HepG2 (cell line): ENCODE results near the gene CNP. TPM values are rescaled to one million over a fixed set of nuclear protein-coding genes. Genes with fewer than 3 reads are reported as not detected.

Experiments used
- AGO2 ChIP-seq: fragments of 200-400 bp; formaldehyde crosslinking; optimal IDR thresholded peaks from 2 replicates; pipeline ENCODE3; 2017; ENCODE audit warnings: mild to moderate bottlenecking, low read depth, low read length, moderate library complexity
- ARHGAP35 ChIP-seq: sonication (generic); formaldehyde crosslinking; IDR thresholded peaks from 2 replicates; pipeline ENCODE4 v1.9.0; 2022; ENCODE audit warnings: mild to moderate bottlenecking, inconsistent platforms, moderate library complexity, missing genetic modification reagents, borderline replicate concordance
- ATAD3A ChIP-seq: sonication (generic); formaldehyde crosslinking; IDR thresholded peaks from 2 replicates; pipeline ENCODE4 v1.4.0; 2020; ENCODE audit warnings: missing genetic modification reagents
- CBX5 ChIP-seq: sonication (generic); formaldehyde crosslinking; IDR thresholded peaks from 2 replicates; pipeline ENCODE4 v1.4.0; 2020; ENCODE audit warnings: missing genetic modification reagents, borderline replicate concordance
- ESRRA ChIP-seq: sonication (generic); formaldehyde crosslinking; IDR thresholded peaks from 2 replicates; pipeline ENCODE4 v1.5.1; 2020; ENCODE audit warnings: mild to moderate bottlenecking, low read depth, missing genetic modification reagents
- FOXC1 ChIP-seq: sonication (generic); formaldehyde crosslinking; IDR thresholded peaks from 2 replicates; pipeline ENCODE4 v1.8.0; 2022; ENCODE audit warnings: mild to moderate bottlenecking, missing genetic modification reagents, borderline replicate concordance
- KDM5B ChIP-seq: sonication (generic); formaldehyde crosslinking; IDR thresholded peaks from 2 replicates; pipeline ENCODE4 v1.4.0; 2020; ENCODE audit warnings: missing genetic modification reagents, mild to moderate bottlenecking, borderline replicate concordance
- SNAPC4 ChIP-seq: sonication (generic); formaldehyde crosslinking; IDR thresholded peaks from 2 replicates; pipeline ENCODE4 v1.4.0; 2020; ENCODE audit warnings: mild to moderate bottlenecking, missing genetic modification reagents
- TEAD3 ChIP-seq: optimal IDR thresholded peaks from 2 replicates; pipeline ENCODE3; 2016; ENCODE audit warnings: borderline replicate concordance
- YEATS2 ChIP-seq: sonication (generic); formaldehyde crosslinking; IDR thresholded peaks from 2 replicates; pipeline ENCODE4 v1.4.0; 2020; ENCODE audit warnings: missing genetic modification reagents, borderline replicate concordance
- ZBTB7B ChIP-seq: sonication (generic); formaldehyde crosslinking; IDR thresholded peaks from 2 replicates; pipeline ENCODE4 v1.4.0; 2020; ENCODE audit warnings: missing genetic modification reagents
- ZFP90 ChIP-seq: sonication (generic); formaldehyde crosslinking; IDR thresholded peaks from 2 replicates; pipeline ENCODE4 v1.8.0; 2022; ENCODE audit warnings: missing genetic modification reagents, mild to moderate bottlenecking, inconsistent platforms, borderline replicate concordance
- ZFY ChIP-seq: sonication (generic); formaldehyde crosslinking; IDR thresholded peaks from 2 replicates; pipeline ENCODE4 v1.4.0; 2020; ENCODE audit warnings: missing genetic modification reagents
- ZNF143 ChIP-seq: sonication (generic); formaldehyde crosslinking; IDR thresholded peaks from 2 replicates; pipeline ENCODE4 v1.4.0; 2020; ENCODE audit warnings: missing genetic modification reagents
- ZNF563 ChIP-seq: sonication (generic); formaldehyde crosslinking; IDR thresholded peaks from 2 replicates; pipeline ENCODE4 v1.8.0; 2022; ENCODE audit warnings: mild to moderate bottlenecking, moderate library complexity, missing genetic modification reagents
- ZNF879 ChIP-seq: sonication (generic); formaldehyde crosslinking; IDR thresholded peaks from 2 replicates; pipeline ENCODE4 v1.8.1; 2023; ENCODE audit warnings: missing genetic modification reagents
- polyA plus RNA-seq, 8 experiments: library from polyadenylated mRNA; depleted of rRNA in 3 of 8; stranded (reverse) in 7 of 8; unstranded in 1 of 8; fragments of >200 nt; fragmentation: Illumina TruSeq in 4 of 8; extraction: Trizol in 4 of 8; gene quantifications; 2 replicates each; pipeline versions ENCODE4 v1.2.1 to v1.2.3, GENCODE V29; 2011 to 2016; ENCODE audit warnings: low read depth in 4 of 8, missing spikeins in 1 of 8, mixed read lengths in 1 of 8; ENCODE audit not compliant: insufficient read depth in 1 of 8
- total RNA-seq, 5 experiments: library from RNA; depleted of rRNA; stranded (reverse); fragments of >200 nt; fragmentation: Illumina TruSeq; extraction: Trizol; gene quantifications; 2 replicates each; pipeline ENCODE4 v1.2.3, GENCODE V29; 2016; ENCODE audit warnings: low read depth in 1 of 5
- TF ChIP-seq, protein P1 (sequence below): sonication (generic); formaldehyde crosslinking; IDR thresholded peaks from 2 replicates; pipeline ENCODE4 v1.9.0; 2022; ENCODE audit warnings: low read depth, missing genetic modification reagents
- TF ChIP-seq, protein P2 (sequence below): sonication (generic); formaldehyde crosslinking; IDR thresholded peaks from 2 replicates; pipeline ENCODE4 v1.4.0; 2020; ENCODE audit warnings: missing genetic modification reagents, borderline replicate concordance
- TF ChIP-seq, protein P3 (sequence below): sonication (generic); formaldehyde crosslinking; IDR thresholded peaks from 2 replicates; pipeline ENCODE4 v1.4.0; 2020; ENCODE audit warnings: missing genetic modification reagents

The CNP gene
- total and polyA plus RNA-seq, 2 of the 13 experiments (the other 11 are each of a cell fraction or from before 2014, with no cell fraction given): 97.2 to 161 TPM

GRCh38 chr17:42025191-42025579 lies 58.6 kb downstream of the CNP start (continued):
- TF ChIP-seq, protein P1, sequence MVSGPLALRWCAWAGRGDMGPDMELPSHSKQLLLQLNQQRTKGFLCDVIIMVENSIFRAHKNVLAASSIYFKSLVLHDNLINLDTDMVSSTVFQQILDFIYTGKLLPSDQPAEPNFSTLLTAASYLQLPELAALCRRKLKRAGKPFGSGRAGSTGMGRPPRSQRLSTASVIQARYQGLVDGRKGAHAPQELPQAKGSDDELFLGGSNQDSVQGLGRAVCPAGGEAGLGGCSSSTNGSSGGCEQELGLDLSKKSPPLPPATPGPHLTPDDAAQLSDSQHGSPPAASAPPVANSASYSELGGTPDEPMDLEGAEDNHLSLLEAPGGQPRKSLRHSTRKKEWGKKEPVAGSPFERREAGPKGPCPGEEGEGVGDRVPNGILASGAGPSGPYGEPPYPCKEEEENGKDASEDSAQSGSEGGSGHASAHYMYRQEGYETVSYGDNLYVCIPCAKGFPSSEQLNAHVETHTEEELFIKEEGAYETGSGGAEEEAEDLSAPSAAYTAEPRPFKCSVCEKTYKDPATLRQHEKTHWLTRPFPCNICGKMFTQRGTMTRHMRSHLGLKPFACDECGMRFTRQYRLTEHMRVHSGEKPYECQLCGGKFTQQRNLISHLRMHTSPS (CRISPR knock-in tag): no peak
- TF ChIP-seq ATAD3A (CRISPR knock-in tag) (no peak), YEATS2 (CRISPR knock-in tag) (no peak), SNAPC4 (no peak), TEAD3 (CRISPR knock-in tag) (peak; percentile 4), ZFY (no peak), ZFP90 (no peak), KDM5B (CRISPR knock-in tag) (peak; percentile 38; the same call in 1 of the 2 replicates), ESRRA (CRISPR knock-in tag) (no peak), ZBTB7B (CRISPR knock-in tag) (no peak), FOXC1 (CRISPR knock-in tag) (0 out of 2 replicates have a peak, but pooled peaks have one; percentile 29), CBX5 (CRISPR knock-in tag) (no peak), AGO2 (peak; percentile 79), ZNF563 (CRISPR knock-in tag) (no peak), ZNF143 (CRISPR knock-in tag) (no peak), ARHGAP35 (CRISPR knock-in tag) (no peak), ZNF879 (CRISPR knock-in tag) (no peak)
- TF ChIP-seq, protein P2, sequence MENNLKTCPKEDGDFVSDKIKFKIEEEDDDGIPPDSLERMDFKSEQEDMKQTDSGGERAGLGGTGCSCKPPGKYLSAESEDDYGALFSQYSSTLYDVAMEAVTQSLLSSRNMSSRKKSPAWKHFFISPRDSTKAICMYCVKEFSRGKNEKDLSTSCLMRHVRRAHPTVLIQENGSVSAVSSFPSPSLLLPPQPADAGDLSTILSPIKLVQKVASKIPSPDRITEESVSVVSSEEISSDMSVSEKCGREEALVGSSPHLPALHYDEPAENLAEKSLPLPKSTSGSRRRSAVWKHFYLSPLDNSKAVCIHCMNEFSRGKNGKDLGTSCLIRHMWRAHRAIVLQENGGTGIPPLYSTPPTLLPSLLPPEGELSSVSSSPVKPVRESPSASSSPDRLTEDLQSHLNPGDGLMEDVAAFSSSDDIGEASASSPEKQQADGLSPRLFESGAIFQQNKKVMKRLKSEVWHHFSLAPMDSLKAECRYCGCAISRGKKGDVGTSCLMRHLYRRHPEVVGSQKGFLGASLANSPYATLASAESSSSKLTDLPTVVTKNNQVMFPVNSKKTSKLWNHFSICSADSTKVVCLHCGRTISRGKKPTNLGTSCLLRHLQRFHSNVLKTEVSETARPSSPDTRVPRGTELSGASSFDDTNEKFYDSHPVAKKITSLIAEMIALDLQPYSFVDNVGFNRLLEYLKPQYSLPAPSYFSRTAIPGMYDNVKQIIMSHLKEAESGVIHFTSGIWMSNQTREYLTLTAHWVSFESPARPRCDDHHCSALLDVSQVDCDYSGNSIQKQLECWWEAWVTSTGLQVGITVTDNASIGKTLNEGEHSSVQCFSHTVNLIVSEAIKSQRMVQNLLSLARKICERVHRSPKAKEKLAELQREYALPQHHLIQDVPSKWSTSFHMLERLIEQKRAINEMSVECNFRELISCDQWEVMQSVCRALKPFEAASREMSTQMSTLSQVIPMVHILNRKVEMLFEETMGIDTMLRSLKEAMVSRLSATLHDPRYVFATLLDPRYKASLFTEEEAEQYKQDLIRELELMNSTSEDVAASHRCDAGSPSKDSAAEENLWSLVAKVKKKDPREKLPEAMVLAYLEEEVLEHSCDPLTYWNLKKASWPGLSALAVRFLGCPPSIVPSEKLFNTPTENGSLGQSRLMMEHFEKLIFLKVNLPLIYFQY: no peak
- TF ChIP-seq, protein P3, sequence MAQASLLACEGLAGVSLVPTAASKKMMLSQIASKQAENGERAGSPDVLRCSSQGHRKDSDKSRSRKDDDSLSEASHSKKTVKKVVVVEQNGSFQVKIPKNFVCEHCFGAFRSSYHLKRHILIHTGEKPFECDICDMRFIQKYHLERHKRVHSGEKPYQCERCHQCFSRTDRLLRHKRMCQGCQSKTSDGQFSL (CRISPR knock-in tag): no peak
